Embryonic facial prominence (tissue), 1 donor: ENCODE measurements around the gene RYR3.

Experiments
- DNase-seq: peaks from one replicate; pipeline ENCODE4 v3.0.0-alpha.2; 2016; ENCODE audit errors: extremely low spot score

Gene RYR3

DNA sequence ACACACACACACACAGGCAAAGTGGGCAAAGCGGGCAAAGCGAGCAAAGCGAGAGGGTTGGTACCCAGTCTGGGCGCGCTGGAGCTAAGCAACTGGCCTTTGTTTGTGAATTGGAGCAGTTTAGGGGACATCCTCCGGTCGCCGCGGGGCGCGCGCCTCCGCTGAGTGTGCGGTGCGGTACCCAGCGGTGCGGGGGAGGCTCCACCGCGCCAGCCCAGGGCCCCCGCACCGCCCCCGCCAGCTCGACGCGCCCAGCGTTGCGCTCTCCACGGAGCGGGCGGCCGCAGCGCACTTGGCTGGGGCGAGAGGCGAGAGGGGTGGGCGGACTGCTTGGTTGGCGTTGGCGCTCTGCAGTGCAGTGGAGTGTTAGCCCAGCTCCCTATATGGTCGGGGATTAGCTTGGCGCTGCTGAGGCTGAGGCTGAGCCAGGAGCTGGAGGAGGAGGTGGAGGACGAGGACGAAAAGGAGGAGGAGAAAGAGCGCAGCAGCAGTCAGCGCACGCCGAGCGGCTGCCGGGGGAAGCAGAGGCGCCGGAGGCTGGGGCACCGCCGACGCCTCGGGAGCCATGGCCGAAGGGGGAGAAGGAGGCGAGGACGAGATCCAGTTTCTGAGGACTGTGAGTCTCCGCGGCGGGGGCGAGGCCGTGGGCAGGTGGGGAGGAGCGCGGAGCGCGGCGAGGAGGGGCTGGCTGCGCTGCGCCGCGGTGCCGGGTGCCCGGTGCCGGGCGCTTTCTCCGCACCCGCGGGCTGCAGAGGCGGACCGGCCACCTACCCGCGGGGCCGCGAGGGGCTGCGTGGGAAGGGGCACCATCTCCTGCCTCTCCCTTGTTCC is at the start of gene RYR3:
Gene RYR3 (plus strand): TSS at position 487 of the 831 bp plus-strand sequence. CDS start 79 bp downstream, at position 566.
- peak; percentile 57 for DNase-seq

DNA sequence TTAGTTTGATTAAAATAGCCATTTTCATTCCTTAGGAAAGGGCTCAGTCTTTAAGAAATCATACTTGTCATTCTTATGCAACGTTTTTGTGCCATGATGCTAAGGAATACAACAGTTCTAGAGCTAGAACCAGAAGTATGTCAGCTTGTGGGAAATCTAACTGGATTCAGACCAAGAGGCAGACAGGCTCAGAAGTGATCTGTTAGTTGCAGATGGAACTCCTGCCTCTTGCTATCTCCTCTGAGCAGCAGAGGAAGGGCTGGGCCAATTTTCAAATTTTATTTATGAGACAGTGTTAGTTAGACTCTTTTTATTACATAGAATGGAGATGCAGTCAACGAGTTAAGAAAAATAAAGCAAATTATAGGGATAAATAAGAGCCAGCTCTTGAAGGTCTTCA is 48.5 kb upstream of the RYR3 start:
- no peak for DNase-seq

DNA sequence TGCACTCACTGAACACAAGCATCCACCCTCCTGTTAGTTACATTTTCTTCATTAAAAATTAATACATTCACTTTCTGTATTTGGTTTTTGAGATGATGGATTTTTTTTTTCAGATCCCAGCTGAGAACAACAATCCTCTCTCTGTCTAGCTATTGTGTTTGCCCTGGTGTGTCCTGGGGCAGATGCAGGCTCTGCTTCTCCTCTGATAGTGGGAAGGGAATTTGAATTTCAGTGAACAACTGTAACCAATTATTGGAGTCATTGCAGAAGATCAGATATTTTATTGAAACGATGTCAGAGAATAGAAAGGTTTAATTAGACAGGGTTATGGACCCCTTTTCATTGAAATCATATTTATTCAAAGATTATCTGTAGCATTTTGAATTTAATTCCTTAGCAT is 33.1 kb upstream of the RYR3 start:
- DNase-seq = no peak

DNA sequence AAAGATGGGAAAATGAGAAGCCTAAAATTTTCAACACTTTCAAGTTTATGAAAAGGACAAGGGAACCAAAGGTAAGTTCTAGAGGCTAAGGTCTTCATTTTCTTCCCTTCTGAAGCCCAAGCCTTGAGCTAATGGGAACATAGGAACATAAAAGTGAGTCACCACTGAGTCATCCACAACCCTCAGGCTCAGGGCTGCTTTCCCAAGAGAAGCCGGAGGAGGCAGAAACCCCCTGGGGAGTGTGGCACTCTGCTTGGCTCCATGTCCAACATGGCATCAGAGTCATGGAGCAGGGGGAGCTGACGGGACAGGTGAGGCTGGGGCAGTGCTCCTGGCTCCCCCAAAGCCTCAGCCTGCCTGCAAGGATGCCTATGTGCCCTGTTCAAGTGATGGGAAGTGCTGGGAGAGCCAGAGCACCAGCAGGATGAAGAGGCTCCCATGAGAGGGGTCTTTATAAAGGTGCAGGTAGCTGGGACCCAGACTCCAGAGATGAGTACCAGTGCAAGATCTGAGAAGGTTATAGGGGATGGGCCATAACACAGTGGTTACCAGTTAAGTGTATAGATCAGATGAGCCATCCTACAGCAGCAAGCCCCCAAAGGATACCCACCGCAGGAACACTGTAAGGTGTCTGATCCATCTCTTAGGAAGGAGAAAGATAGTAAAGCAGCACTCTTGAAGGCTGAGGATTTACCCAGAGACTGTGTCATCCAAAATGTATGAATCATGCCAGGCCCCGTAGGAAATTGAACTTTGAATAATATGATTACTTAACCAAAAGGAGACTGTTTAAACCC is 31.8 kb upstream of the RYR3 start:
- no peak for DNase-seq

DNA sequence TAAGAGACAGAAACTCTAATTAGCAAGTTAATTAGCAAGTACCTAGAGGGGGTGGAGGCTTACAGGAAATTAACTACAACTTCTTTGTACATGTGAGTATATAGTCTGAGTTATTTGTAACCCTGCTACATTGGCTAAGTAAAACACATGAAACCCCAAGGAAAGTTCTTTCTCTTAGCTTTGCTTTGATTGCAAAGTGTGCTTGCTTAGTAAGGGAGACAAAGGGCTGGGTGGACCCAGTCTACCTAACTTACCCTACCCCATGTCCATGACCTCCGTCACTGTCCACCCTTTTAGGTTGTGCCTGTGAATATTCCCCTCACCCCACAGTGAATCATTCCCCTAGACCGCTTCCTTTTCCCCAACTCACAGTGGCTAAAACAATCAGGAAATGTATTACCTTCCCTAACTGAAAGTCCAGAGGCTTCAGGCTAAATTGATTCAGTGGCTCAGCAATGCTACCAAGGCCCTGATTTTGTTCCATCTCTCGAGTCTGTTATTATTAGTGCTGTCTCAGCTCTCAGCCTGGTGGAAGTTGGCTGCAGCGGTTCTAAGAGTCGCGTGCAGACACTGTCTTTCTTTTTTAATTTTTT is 31.1 kb upstream of the RYR3 start:
- DNase-seq = no peak

DNA sequence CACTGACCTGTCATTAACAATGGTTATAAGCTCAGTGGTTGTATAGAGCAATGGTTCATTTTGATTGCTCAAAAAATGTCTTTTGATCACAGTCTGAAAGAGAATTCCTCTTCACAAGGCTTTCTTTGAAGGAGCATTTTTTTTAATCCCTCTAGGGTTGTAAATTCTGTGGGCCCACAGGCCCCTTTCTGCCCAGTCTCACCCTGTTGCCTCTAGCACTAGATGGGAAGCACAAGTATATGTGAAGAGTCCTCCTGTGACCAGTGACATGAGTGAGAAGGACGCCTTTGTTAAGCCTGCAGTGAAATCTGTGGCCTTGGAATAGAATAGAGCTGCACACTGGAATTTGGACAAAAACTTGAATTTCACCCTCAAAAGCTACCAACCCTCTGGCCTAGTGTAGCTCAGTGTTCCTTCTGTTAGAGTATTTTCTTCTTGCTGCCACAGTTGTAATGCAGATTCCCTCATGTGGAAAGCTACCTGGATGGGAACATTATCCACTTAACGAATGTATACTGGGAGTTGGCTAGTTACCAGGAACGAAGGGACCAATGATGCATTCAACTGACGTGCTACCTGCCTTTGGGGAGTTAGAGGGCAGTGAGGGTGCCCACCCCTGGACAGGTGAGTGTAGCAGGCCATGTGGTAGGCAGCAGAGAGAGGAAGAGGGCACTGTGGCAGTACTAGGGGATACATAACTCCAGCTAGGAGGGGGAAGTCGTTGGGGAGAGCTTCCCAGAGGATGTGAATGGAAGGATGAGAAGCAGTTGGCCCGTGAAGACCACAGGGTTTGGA is 28.3 kb upstream of the RYR3 start:
- DNase-seq = no peak

DNA sequence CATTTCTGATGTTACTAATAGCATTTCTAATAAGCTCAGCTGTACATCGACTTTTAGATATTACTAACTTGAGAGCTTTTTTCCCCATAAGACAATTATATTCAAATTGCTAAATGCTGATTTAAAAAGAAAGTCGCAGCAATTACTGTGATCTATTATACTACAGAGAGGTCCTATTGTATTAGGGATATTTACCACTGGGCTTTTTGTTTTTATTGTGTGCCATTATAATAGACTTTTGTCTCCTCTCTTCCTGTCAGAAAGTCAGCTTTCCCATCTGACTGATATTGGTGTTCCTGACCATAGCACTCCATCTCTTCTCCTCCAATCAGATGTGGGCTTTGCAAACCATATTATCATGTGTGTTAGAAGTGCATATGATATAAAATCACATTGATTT is 27.2 kb upstream of the RYR3 start:
- no peak for DNase-seq

DNA sequence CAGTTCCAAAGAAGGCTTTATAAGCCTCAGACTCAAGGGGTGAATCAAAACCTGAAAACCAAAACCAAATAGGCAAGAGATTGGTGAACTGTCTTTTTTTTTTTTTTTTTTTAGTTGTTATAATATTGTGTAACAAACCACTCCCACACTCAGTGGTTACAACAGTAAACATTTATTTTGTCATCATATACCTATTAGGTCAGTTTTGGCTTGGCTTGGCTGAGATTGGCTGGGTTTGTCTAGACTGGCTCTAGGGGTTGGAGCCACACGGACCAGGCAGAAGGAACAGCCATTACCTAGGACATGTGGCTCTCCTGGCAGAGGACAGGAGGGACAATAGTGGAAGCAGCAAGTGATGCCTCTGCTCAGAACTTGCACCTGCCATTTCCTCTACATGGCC is 26.4 kb upstream of the RYR3 start:
- no peak for DNase-seq

DNA sequence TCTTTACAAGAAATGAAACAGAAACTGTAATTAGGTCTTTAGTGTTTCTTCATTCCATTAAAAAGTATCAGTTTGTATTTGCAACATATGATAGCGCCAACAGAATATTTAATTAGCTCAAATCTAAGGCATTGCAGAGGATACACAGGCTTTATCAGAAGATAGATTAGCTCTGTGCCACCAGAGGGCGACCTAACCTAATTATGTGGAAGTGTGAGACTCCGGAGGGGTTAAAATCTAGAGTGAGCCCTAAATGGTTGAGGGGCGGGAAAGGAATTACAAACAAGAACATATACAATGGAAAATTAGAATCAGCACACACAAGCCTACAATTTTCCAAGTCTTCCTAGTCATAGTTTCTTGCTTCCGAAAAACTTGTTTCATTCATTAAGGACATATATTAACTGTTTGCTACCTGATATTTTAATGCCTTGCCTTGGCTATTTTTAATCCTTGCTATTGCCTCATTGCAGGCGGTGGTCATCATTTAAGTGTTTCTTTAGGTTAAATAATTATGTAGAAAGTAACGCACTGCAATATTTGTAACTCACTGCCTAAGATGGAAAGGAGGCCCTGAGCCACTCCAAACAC is 18.0 kb upstream of the RYR3 start:
- DNase-seq = peak; percentile 45

DNA sequence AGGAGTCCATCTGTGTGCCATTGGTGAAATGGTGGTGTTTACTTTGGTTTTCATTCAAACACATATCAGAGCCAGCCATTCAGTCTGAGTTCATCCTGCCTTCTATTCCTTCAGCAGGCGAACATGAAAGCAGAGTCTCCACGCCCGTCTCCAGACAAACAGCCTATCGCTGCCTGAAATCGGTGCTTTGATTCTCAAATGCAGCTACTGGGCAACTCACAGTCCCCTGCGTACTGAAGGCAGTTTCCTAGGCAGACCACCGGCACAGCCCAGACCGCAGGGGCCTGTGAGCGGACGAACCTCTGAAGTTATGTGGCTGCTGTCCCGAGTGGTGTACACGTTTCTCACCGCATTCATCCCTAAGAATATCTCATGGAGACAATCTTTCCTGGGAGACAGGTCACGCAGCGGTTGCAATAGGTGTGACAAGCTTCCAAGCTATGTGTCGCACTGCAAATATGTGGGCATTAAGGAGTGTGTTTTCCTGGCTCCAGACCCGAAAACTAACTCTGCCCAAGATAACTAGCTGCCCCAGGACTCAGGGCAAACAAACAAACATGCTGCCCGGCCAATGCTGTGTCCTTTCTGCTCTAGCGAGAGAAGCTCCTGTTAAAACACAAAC is 16.9 kb upstream of the RYR3 start:
- DNase-seq = no peak

DNA sequence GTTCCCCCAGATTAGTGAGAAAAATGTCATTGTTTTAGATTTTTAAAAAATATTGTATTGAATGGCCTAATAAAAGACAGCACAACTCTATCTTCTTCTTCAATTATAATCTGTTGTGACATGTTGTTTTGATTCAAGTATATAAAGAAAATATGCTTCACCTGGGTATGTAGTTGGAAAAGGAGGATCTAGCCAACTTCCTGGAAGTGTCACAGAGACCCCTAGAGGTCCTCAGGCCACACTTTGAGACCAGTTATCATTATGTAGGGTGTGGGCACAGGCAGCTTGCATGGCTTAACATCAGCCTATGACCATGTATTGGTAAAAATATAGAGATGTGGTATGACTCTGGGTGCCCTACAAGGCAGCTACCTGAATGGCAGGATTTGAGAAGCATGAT is 14.7 kb upstream of the RYR3 start:
- no peak for DNase-seq

DNA sequence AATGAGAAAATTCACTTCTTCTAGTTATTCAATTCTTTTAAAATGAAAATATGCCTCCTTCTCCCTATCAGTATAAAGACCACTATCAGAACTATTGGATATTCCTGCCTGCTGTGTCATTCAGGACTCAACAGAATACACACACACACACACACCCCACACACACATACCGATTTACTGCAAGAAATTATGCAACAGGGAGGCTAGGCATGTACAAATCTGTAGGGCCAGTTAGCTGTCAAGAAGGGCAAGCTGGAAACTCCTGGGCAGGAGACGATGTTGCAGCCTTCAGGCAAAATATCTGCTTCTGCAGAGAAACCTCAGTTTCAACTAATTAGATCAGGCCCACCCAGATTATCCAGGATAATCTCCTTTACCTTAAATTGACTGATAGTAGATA is 13.9 kb upstream of the RYR3 start:
- DNase-seq = no peak

DNA sequence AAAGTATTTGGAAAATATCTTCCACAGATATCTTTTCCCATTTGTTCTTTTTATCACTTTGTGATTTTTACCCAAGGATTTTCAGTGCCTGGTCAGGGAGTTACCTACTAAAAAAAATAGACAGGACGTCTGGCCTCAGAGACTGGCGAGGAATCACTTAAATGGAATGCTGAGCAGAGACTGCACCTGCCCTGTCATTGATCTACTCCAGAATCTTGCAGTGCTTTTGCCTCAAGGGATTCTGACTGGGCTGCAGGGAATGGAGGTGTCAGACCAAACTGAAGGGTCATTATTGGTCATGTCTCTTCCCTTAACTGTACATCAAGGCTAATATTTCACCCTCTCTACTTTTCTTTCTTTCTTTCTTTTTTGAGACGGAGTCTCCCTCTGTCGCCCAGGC is 12.1 kb upstream of the RYR3 start:
- no peak for DNase-seq

DNA sequence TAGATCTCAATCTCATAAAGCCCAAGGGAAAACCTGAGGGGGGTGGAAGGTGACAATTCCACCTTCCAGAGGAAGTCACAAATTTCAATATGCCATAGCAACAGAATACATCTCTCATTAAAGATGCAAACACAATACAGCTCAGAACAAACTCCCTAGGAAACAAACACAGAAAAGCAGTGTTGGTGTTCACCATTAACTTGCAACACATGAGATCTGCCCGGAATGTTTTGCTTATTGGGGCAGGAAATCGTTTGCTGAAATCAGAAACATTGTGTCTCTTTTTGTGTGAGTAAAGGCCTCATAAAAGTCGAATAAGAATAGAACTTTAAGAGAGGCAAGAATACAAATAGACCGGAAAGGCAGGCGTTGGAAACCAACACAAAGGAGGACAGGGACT is 5.8 kb upstream of the RYR3 start:
- DNase-seq = no peak

DNA sequence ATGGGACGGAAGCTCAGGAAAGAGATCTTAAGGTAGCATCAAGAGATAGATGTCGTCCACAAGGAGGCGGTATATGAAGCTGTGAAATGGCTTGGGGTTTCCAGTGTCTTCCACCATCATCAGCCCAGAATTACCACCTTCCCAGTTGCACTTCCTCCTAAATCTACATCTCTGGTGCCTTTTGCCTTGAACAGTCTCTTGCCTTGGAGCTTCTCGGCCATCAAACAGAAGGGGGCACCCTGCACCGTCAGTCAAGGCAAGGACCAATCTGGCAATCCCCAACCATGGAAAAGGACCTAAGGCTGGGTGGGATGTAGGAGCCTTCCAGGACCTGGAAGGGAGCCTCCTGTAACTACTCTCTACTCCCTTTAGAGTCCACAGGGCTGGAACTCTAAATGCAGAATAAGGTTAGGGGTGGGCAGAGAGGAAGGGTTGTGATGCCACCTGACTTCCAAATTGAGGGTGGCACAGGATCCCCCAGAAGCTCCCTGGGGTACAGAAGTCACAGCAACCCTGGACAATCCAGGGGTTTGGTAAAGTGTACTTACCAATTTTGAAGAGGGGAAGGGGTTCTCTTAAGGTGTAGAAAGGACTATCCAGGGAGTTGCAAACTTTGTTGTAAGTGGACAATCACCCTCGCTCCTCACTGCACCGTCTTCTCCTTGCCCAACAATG is 1.0 kb upstream of the RYR3 start:
- no peak for DNase-seq

DNA sequence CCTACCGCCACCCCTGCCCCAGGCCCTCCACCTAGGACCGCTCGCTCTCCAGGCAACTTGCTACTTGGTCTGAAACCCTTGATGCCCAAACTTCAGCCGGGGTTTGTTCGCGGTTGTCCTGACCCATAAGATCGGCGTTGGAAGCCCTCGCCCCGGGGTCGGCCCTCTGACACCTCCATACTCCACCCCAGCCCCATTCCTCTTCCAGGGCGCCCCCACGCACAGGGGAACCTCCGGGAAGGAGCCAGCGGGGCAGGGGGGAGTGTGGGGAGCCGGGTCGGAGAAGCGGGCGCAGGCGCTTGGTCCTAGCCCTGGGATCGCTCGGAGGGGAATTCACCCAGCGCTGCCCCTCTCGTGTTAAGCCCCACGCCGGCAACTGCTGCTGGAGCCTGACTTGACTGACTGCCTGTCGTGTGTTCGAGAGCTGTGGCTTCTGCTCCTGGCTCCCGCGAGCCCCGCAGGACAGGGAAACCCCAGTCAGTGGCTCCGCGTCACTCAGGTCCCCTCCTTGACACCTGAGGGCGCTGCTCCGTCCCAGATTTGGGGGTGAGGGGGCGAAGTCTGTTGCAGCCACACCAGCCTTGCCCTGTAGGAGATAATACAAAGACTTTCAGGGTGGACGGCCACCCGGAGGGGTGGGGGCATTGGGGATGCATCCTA is 675 bp downstream of the RYR3 start:
- DNase-seq = no peak

DNA sequence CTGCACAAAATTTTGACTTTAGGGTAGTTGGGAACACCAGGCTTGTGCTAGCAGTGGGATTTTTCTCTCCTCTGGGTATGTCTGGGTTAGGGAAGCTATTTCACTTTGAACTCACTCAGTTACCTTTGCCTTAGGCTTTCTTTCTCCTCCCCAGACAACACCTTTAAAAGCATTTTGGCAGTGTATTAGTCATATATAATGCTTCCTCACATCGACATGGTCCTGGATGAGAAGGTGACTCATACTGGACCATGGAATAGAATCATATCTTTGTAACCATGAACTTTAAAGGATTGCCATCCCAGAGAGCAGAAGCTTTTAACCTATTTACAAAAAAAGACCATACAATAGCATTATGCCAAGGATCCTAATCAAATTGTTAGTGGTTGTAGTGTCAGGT is 2.7 kb downstream of the RYR3 start:
- no peak for DNase-seq

DNA sequence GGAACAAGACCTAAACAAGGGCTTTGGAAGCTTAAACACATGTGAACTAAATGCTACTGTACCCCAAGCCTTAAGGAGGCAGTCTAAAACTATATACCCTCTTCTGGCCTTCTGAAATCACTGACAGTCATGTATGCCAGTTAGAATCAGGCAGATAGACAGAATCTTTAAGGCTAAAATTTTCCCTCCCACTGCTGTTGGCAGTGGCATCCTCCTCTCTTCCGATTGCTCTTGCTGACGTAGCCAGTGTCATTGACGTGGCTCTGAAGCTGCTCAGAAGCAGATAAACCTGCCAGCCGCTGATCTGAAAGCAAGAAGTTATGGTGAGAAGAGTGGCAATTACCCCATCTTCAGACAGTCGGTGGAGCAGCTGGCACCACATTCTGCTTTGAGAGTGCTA is 3.3 kb downstream of the RYR3 start:
- DNase-seq = no peak

DNA sequence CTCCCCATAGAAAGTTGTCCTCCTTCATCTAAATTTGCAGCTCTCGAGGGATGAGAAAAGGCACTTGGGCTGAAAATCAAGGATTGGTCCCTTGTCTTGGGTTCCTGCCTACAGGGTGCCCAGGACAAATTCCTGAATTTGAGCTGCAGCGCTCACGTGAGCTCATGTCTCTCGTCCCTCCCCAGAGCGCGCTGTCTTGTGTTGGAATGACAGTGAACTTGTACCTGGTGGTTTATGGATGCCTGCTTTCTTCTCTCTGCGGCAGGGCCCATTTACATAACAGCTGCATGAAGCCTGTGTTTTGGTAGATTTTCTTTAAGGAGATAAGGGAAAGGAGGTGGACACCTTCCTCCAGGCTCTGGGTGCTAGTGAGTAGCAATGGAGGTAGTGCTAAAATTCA is 4.3 kb downstream of the RYR3 start:
- no peak for DNase-seq

DNA sequence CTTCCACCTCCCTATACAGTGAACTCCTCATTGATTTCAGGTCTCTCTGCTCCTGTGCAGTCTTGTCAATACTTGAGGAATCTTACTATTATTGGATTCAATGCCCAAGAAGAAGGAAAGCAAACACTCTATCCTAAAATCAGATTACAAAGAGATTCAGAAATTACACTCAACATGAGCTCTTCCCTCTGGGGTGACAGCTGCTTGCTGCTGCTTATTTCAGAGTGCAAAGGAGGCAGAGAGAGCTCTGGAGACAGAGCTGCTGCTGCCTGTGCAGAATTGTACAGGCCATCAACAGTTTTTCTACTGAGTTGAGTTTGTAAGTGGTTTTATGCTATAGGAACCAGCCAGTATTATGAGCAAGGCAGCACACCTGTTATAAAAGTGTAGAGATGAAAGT is 7.1 kb downstream of the RYR3 start:
- DNase-seq = no peak
